Activated CD4-positive, alpha-beta memory T cell treated with anti-CD3 and anti-CD28 coated beads, Interleukin-2, amount 10 ng/mL, durations not matched to agents 7 days and 5 days (primary cell): ENCODE data around the gene RBM33. TPM values are rescaled to one million over a fixed set of nuclear protein-coding genes. Genes with fewer than 3 reads are reported as not detected.

Experiments used
- CTCF ChIA-PET: fragments of 350-600 bp; sonication (Branson Sonifier 250); formaldehyde crosslinking; loops from one replicate; lab custom pipeline; 2021; ENCODE audit warnings: antibody characterized with exemption, inconsistent platforms; lab: Charles Lee
- POLR2A ChIA-PET: fragments of 350-600 bp; sonication (Branson Sonifier 250); formaldehyde crosslinking; loops from one replicate; lab custom pipeline; 2021; ENCODE audit warnings: antibody characterized with exemption; lab: Charles Lee
- DNase-seq: peaks from one replicate; pipeline ENCODE4 v3.0.0-alpha.2; 2020
- H3K27ac Mint-ChIP-seq: one replicate; pipeline ENCODE4 v1.8.0; 2021; ENCODE audit warnings: mild to moderate bottlenecking, mixed read lengths
- H3K27me3 Mint-ChIP-seq: one replicate; pipeline ENCODE4 v1.8.0; 2021; ENCODE audit warnings: mixed read lengths
- H3K36me3 Mint-ChIP-seq: one replicate; pipeline ENCODE4 v1.8.0; 2021; ENCODE audit warnings: low read depth, mixed read lengths
- H3K4me1 Mint-ChIP-seq: one replicate; pipeline ENCODE4 v1.8.0; 2021; ENCODE audit warnings: mixed read lengths
- H3K4me3 Mint-ChIP-seq: one replicate; pipeline ENCODE4 v1.8.0; 2021; ENCODE audit warnings: mild to moderate bottlenecking, mixed read lengths
- H3K9me3 Mint-ChIP-seq: one replicate; pipeline ENCODE4 v1.8.0; 2021; ENCODE audit warnings: mixed read lengths
- total RNA-seq, 2 experiments: library from RNA; stranded (reverse); gene quantifications; one replicate each; pipeline ENCODE4 v1.2.3, GENCODE V29; 2021

RBM33 gene
- total RNA-seq, 2 experiments from 2014 or later: 75.8 to 76.5 TPM

GRCh38 chr7:155670521-155670920, 26.1 kb downstream of the RBM33 start:
- no peaks in the 10 kb centered on the region for H3K27me3 Mint-ChIP-seq

GRCh38 chr7:155674556-155674955, 30.1 kb downstream of the RBM33 start:
- H3K36me3 Mint-ChIP-seq: peaks cover 33% of the 10 kb centered on the region
- ChIA-PET POLR2A (interaction anchor here (0.8 kb wide), 1 partner anchor 30 kb away, joined by 3 read pairs; the partner anchor contains the start of gene RBM33), CTCF (no interaction called here)
- H3K4me3 Mint-ChIP-seq: no peak overlapping the region
- peaks cover 26% of the 10 kb centered on the region for H3K4me1 Mint-ChIP-seq
- no peak for DNase-seq
- no peak overlapping the region for H3K27ac Mint-ChIP-seq
- no peaks in the 10 kb centered on the region for H3K9me3 Mint-ChIP-seq
- H3K27me3 Mint-ChIP-seq: no peaks in the 10 kb centered on the region

More at GRCh38 chr7:155670521-155670920, 26.1 kb downstream of the RBM33 start:
- no peaks in the 10 kb centered on the region for H3K9me3 Mint-ChIP-seq
- H3K36me3 Mint-ChIP-seq: peaks cover 27% of the 10 kb centered on the region
- no peak overlapping the region for H3K4me3 Mint-ChIP-seq
- peaks cover 37% of the 10 kb centered on the region for H3K4me1 Mint-ChIP-seq
- CTCF ChIA-PET: interaction anchor here (1.1 kb wide), 1 partner anchor 8 kb away, joined by 3 read pairs; no protein-coding TSS in a partner anchor
- DNase-seq: no peak
- no peak overlapping the region for H3K27ac Mint-ChIP-seq
- POLR2A ChIA-PET: interaction anchor here (1.4 kb wide), 1 partner anchor 26 kb away, joined by 3 read pairs; the partner anchor contains the start of gene RBM33

- H3K36me3 Mint-ChIP-seq: peaks cover 29% of the 10 kb centered on the region
- no peak overlapping the region for H3K4me3 Mint-ChIP-seq
- ChIA-PET CTCF (interaction anchor here (1.2 kb wide), 1 partner anchor 77 kb away, joined by 4 read pairs; no protein-coding TSS in a partner anchor), POLR2A (no interaction called here)
- H3K27ac Mint-ChIP-seq: no peak overlapping the region
- peaks cover 19% of the 10 kb centered on the region for H3K4me1 Mint-ChIP-seq
- H3K9me3 Mint-ChIP-seq: no peaks in the 10 kb centered on the region
- no peaks in the 10 kb centered on the region for H3K27me3 Mint-ChIP-seq
- DNase-seq: no peak
These were observed 31.6 kb downstream of the RBM33 start for GRCh38 chr7:155676052-155676451.

GRCh38 chr7:155677688-155678087, 33.2 kb downstream of the RBM33 start:
- no peak overlapping the region for H3K4me3 Mint-ChIP-seq
- peaks cover 25% of the 10 kb centered on the region for H3K4me1 Mint-ChIP-seq
- peaks cover 42% of the 10 kb centered on the region for H3K36me3 Mint-ChIP-seq
- no peaks in the 10 kb centered on the region for H3K27me3 Mint-ChIP-seq
- ChIA-PET POLR2A (no interaction called here), CTCF (no interaction called here)
- H3K27ac Mint-ChIP-seq: no peak overlapping the region
- DNase-seq: no peak
- no peaks in the 10 kb centered on the region for H3K9me3 Mint-ChIP-seq

GRCh38 chr7:155680124-155680523, 35.7 kb downstream of the RBM33 start:
- CTCF ChIA-PET: interaction anchor here (1.3 kb wide), 1 partner anchor 81 kb away, joined by 5 read pairs; no protein-coding TSS in a partner anchor

GRCh38 chr7:155680864-155681263, 36.4 kb downstream of the RBM33 start:
- no peak overlapping the region for H3K4me3 Mint-ChIP-seq
- POLR2A ChIA-PET: interaction anchor here (1.7 kb wide), 1 partner anchor 36 kb away, joined by 4 read pairs; the partner anchor contains the start of gene RBM33
- peaks cover under 1% of the 10 kb centered on the region for H3K9me3 Mint-ChIP-seq
- DNase-seq: no peak
- H3K36me3 Mint-ChIP-seq: peaks cover 60% of the 10 kb centered on the region
- CTCF ChIA-PET: interaction anchor here (1.5 kb wide), 1 partner anchor 82 kb away, joined by 5 read pairs; no protein-coding TSS in a partner anchor
- H3K27me3 Mint-ChIP-seq: no peaks in the 10 kb centered on the region
- H3K27ac Mint-ChIP-seq: no peak overlapping the region
- H3K4me1 Mint-ChIP-seq: peaks cover 43% of the 10 kb centered on the region

More at GRCh38 chr7:155680124-155680523, 35.7 kb downstream of the RBM33 start:
- H3K27me3 Mint-ChIP-seq: no peaks in the 10 kb centered on the region
- H3K27ac Mint-ChIP-seq: no peak overlapping the region
- POLR2A ChIA-PET: interaction anchor here (1.7 kb wide), 1 partner anchor 36 kb away, joined by 4 read pairs; the partner anchor contains the start of gene RBM33
- DNase-seq: no peak
- H3K4me3 Mint-ChIP-seq: no peak overlapping the region
- H3K36me3 Mint-ChIP-seq: peaks cover 56% of the 10 kb centered on the region
- no peaks in the 10 kb centered on the region for H3K9me3 Mint-ChIP-seq
- H3K4me1 Mint-ChIP-seq: peaks cover 38% of the 10 kb centered on the region

- Mint-ChIP-seq H3K27me3 (no peaks in the 10 kb centered on the region), H3K4me3 (no peak overlapping the region), H3K9me3 (peaks cover 4% of the 10 kb centered on the region), H3K4me1 (peaks cover 38% of the 10 kb centered on the region), H3K27ac (no peak overlapping the region), H3K36me3 (peaks cover 62% of the 10 kb centered on the region)
- POLR2A ChIA-PET: interaction anchor here (0.6 to 1.7 kb wide), 2 partner anchors 37 to 74 kb away, joined by 3 to 4 read pairs; partner anchors contain the start of gene RBM33
- DNase-seq: no peak
- CTCF ChIA-PET: interaction anchor here (0.7 to 1.5 kb wide), 2 partner anchors 83 to 302 kb away, joined by 3 to 5 read pairs; no protein-coding TSS in a partner anchor
These were observed 37.2 kb downstream of the RBM33 start for GRCh38 chr7:155681663-155682062.

- H3K9me3 Mint-ChIP-seq: peaks cover 4% of the 10 kb centered on the region
- H3K4me3 Mint-ChIP-seq: no peak overlapping the region
- CTCF ChIA-PET: no interaction called here
- peaks cover 69% of the 10 kb centered on the region for H3K36me3 Mint-ChIP-seq
- H3K4me1 Mint-ChIP-seq: peaks cover 35% of the 10 kb centered on the region
- DNase-seq: no peak
- no peaks in the 10 kb centered on the region for H3K27me3 Mint-ChIP-seq
- POLR2A ChIA-PET: no interaction called here
- H3K27ac Mint-ChIP-seq: no peak overlapping the region
These were observed 38.0 kb downstream of the RBM33 start for GRCh38 chr7:155682484-155682883.

GRCh38 chr7:155683098-155683497, 38.6 kb downstream of the RBM33 start:
- Mint-ChIP-seq H3K4me3 (no peak overlapping the region), H3K9me3 (peaks cover 4% of the 10 kb centered on the region), H3K27me3 (no peaks in the 10 kb centered on the region), H3K27ac (no peak overlapping the region), H3K36me3 (peaks cover 74% of the 10 kb centered on the region), H3K4me1 (peaks cover 35% of the 10 kb centered on the region)
- POLR2A ChIA-PET: no interaction called here
- no peak for DNase-seq
- CTCF ChIA-PET: no interaction called here

GRCh38 chr7:155683714-155684113, 39.3 kb downstream of the RBM33 start:
- H3K4me3 Mint-ChIP-seq: no peak overlapping the region
- H3K4me1 Mint-ChIP-seq: peaks cover 35% of the 10 kb centered on the region
- peaks cover 4% of the 10 kb centered on the region for H3K9me3 Mint-ChIP-seq
- no peak overlapping the region for H3K27ac Mint-ChIP-seq
- no peaks in the 10 kb centered on the region for H3K27me3 Mint-ChIP-seq
- peaks cover 80% of the 10 kb centered on the region for H3K36me3 Mint-ChIP-seq
- no peak for DNase-seq
- ChIA-PET POLR2A (no interaction called here), CTCF (no interaction called here)

- DNase-seq: no peak
- no peak overlapping the region for H3K4me3 Mint-ChIP-seq
- no peaks in the 10 kb centered on the region for H3K27me3 Mint-ChIP-seq
- ChIA-PET CTCF (interaction anchor here (1.0 kb wide), 1 partner anchor 28 kb away, joined by 3 read pairs; no protein-coding TSS in a partner anchor), POLR2A (interaction anchor here (1.2 kb wide), 1 partner anchor 8 kb away, joined by 3 read pairs; no protein-coding TSS in a partner anchor)
- H3K27ac Mint-ChIP-seq: no peak overlapping the region
- peaks cover 4% of the 10 kb centered on the region for H3K9me3 Mint-ChIP-seq
- H3K36me3 Mint-ChIP-seq: peaks cover 79% of the 10 kb centered on the region
- peaks cover 35% of the 10 kb centered on the region for H3K4me1 Mint-ChIP-seq
These were observed 40.1 kb downstream of the RBM33 start for GRCh38 chr7:155684543-155684942.

GRCh38 chr7:155685070-155685790, 40.8 kb downstream of the RBM33 start:
- ChIA-PET CTCF (interaction anchor here (1.0 kb wide), 1 partner anchor 29 kb away, joined by 3 read pairs; no protein-coding TSS in a partner anchor), POLR2A (interaction anchor here (1.2 to 1.7 kb wide), 2 partner anchors 8 to 41 kb away, joined by 3 to 8 read pairs; partner anchors contain the start of gene RBM33)
- Mint-ChIP-seq H3K4me1 (peaks cover 41% of the 10 kb centered on the region), H3K27ac (peak overlapping the region; percentile 37), H3K36me3 (peaks cover 86% of the 10 kb centered on the region), H3K27me3 (no peaks in the 10 kb centered on the region), H3K4me3 (peak overlapping the region; percentile 22), H3K9me3 (peaks cover 4% of the 10 kb centered on the region)
- DNase-seq: peak; percentile 38

GRCh38 chr7:155685791-155686160, 41.3 kb downstream of the RBM33 start:
- H3K9me3 Mint-ChIP-seq: peaks cover 4% of the 10 kb centered on the region
- ChIA-PET POLR2A (interaction anchor here (1.7 kb wide), 1 partner anchor 42 kb away, joined by 8 read pairs; the partner anchor contains the start of gene RBM33), CTCF (no interaction called here)
- DNase-seq: no peak
- no peaks in the 10 kb centered on the region for H3K27me3 Mint-ChIP-seq
- peak overlapping the region; percentile 37 for H3K27ac Mint-ChIP-seq
- H3K4me3 Mint-ChIP-seq: no peak overlapping the region
- H3K36me3 Mint-ChIP-seq: peaks cover 87% of the 10 kb centered on the region
- peaks cover 43% of the 10 kb centered on the region for H3K4me1 Mint-ChIP-seq
